Measurements from ENCODE around the gene GRID2.
"Not testable (repeated sequence)": the region's sequence is repeated elsewhere in the genome, so short reads cannot be mapped to it uniquely, and the experiment has no call there.

Gene GRID2

GRCh38 chr4:93346840-93347239 is 1043.1 kb downstream of the GRID2 start:
- no peak for DNase-seq

DNA sequence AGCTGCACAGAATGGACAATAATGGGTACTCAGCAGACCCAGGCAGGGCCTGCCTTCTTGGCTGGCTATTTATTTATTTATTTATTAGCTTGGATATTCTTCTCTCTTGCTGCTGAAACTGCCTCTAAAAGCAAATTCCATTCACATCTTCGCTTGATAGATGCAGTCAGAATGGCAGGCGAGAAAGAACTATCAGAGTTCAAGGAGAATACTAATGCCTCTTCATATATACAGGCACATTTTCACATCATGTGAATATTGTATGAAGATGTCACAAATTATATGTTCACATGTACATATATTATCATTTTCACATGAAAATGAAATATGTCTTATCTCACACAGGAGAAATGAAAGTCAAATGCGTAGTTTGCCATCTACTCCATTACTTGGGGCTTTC is 1045.1 kb downstream of the GRID2 start:
- DNase-seq = no peak

DNA sequence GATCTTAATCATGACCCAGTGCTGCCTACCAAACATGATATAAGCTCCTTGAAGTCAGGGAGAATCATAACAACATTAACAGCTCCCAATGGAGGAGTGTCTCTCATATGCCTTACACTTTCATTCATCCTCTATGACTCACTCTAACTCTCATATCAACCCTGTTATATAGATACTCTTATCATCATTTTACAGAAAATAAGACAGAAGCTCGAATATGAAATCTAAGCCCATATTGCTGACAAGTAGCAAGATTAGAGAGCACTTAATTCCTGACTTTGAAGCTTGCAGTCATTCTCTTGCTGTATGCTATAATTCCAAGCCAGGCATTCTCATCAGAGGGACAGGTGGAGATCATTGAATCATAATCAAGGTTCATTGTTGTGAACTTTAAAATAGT is 1048.1 kb downstream of the GRID2 start:
- no peak for DNase-seq

DNA sequence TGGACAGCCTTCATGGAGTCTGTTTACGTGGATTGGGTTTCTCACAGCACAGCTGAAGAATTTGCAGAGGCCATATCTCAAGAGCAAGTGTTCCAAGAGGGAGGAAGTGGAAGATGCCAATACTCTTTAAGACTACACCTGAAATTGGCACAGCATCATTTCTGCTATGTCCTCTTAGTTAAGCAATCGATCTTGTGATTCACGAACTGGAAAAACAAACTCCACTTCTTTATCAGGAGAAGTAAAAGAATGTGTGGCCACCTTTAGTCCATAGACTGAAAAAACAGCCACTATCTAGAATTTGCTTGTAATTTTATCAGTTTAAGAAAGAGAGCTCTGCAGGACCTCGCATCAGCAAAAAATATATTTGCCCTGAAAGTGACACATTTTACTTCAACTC is 1051.6 kb downstream of the GRID2 start:
- DNase-seq = no peak

GRCh38 chr4:93359586-93359985 is 1055.8 kb downstream of the GRID2 start:
- no peak for DNase-seq

- not testable (repeated sequence) for DNase-seq
Measured at GRCh38 chr4:93366169-93366755, 1062.5 kb downstream of the GRID2 start.

DNA sequence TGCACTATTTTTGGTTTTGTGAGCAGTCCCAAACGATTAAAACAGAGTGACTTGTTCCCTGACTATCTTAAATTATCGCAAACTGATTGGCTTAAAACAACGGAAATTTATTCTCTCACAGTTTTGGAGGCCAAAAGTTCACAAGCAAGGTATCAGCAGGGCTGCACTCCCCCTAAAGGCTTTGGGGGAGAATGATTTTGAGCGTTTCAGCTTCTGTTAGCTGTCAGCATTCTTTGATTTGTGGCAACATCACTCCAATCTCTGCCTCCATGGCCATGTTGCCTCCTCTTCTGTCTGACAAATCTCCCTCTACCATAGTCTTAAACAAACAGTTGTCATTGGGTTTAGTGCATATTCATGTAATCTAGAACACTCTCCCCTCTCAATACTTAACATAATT is 1065.2 kb downstream of the GRID2 start:
- DNase-seq = no peak

- DNase-seq = no peak
Measured at GRCh38 chr4:93370256-93370655, 1066.5 kb downstream of the GRID2 start.

DNA sequence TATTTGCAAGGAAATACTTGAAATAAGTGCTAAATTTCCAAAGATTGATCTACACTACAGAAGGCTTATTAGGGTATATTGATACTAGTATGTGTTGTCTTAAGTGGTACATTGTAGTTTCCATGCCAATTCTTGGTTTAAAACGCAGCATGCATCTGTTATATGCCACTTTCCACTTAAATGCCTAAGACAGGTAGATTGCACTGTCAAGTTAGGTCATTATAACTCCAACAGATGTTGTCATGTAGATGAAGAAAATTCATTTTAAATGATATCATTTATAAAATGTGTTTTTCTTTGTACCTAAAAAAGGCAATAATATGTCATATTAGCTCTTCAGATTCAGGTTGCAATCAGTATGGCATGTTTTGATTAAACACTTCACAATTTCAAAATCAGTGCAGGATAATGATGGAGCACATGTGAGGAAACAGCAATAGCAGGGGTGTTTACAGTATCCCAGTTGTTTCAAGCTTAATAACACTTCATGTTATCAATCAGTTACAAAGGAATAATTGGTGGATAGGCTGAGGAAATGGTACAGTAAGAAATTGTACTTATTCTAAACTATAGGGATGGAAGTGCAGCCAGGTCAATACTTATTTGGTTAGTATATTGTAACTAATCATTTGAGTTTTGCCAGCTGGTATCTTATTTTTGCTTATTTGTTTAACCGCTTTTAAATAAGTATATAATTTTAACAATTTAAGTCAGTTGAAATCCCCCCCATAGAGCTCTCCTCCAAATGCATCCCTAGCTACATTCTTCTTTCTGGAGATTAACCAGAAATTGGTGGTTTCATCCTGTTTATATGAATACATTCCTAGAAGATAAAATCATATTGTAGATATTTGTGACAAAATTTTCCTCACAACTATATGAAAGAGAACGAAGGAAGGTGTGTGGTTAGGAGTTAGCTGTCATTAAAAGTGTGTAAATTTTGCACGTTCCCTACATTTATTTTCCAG is 1070.4 kb downstream of the GRID2 start:
- DNase-seq = no peak

DNA sequence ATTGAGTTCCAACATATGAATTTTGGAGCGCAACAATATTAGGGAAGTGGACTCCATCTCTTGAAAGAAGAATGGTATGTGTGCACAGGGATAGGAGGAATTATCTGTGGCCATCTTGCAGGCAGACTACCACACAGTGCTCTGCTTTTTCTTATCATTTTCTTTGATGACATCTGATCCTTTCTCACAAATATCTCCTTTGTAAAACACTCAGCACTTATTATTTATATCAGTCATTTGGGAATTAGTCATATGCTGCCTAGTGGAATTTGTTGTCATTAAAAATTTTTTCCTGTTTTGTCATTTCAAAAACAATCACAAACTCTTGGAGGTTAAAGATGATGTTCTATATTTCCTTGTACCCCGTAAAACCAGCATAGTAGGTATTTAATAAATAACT is 1080.5 kb downstream of the GRID2 start:
- DNase-seq = no peak

DNA sequence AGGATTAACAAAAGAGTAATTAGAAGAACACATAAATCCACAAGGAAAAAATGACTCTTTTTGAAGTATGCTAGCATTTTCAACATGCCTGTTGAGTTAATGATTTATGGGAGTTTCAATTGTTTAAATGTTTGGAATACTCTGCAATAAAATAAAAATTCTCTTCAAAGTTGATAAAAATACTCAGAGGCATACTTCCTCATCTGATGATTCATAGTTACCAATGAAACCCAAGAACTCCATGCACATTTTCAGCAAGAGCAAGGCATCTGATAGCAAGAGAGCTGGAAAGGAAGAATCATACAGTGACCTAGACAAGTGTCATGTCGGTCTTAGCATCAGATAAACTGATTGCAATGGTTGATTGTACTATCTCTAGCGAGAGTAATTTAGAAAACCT is 1081.1 kb downstream of the GRID2 start:
- DNase-seq = no peak

- DNase-seq = no peak
Measured at GRCh38 chr4:93394545-93395081, 1090.8 kb downstream of the GRID2 start.

- no peak for DNase-seq
Measured at GRCh38 chr4:93396272-93396671, 1092.5 kb downstream of the GRID2 start.

DNA sequence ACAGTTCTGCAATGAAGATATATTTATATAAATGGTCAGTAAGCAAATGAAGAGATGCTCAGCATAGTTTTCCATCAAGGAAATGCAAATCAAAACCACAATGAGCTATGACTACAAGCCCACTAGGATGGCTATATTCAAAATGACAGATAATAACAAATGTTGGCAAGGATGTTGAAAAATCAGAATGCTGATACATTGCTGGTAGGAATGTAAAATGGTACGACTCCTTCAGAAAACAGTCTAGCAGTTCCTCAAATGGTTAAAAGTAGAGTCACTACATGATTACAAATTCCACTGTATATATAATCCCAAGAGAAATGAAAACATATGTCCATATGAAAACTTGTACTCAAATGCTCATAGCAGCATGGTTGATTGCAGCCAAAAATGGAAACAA is 1099.8 kb downstream of the GRID2 start:
- DNase-seq = no peak

DNA sequence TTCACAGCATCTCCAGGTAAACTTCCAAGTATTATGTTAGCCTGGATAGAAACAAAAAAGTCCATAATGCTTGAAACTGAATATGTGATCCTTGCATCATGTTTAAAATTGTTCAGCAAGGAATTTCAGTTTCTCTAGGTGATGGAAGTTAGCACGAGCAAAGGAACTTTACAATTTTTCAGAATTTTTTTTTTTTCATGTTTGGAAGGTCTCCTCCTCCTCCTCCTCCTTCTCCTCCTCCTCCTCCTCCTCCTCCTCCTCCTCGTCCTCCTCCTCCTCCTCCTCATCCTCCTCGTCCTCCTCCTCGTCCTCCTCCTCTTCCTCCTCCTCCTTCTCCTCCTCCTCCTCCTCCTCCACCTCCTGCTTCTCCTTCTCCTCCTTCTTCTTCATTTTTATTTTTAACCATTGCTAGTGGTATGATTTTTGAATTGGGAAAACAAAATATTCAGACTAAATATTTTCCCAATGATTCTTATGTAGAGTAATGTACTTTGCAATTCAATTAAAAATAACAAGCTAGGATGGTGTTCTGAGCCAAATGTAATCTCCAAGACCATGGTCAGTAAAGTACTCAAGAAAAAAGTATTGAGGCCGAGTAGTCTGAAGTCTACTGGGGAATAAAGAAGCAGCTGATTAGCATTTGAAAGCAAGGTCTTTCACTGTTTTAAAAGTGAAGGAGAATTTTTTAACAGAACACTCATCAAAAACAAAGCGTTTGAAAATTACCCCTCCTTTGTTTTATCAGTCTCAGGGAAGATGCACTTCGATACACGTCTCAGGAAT is 1103.9 kb downstream of the GRID2 start:
- no peak for DNase-seq

DNA sequence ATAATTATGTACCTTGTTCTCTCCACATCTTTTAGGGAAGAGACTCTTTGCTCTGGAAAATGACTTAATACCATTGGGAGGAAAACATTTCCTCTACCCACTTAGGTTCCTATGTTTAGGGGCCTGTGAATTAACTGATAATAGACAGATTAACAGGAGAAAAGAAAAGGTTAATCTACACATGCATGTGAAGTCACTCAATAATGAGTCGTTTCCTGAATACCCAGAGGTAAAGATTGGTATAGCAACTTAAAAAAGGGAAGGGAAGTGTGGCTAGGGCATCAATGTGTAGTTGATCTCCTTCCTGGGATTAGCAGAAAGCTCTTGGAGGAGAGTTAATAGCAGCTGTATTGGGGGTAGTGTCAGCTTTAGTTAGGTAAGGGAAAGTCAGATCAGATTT is 1105.3 kb downstream of the GRID2 start:
- no peak for DNase-seq

- DNase-seq = no peak
Measured at GRCh38 chr4:93414041-93414550, 1110.3 kb downstream of the GRID2 start.

DNA sequence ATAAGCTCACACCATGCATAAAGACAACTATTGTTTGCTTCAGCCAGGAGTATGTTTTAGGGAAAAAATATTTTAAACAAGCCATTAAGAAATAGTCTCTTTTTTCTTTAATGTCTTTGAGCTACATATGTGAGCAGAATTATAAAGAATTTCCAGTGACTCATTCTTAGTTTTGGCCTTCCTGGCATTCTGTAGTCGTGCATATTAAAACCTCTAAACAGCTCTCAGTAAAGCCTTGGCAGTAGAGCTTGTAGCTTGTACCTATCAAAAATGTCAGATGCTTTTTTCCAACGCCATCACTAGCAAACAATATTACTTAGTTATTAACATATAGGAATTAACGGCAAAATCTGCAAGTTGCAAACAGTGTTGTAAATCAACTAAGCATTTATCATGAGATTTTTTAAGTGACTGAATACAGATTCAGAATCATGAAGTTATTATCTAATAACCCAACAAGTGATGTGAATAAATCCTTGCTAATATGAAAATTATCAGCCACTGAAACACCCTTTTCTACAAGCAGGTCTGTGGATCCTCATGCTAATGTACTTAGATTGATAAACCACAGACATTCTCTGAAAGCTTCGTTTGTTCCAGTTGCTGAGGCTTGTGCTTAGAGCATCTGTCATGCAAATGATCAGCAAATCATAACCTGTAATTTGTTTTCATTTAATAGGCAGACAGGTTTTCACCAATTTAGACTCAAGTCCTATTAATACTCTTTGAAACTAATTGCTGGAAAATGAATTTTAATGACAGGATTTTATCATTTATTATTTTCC is 1112.8 kb downstream of the GRID2 start:
- no peak for DNase-seq

DNA sequence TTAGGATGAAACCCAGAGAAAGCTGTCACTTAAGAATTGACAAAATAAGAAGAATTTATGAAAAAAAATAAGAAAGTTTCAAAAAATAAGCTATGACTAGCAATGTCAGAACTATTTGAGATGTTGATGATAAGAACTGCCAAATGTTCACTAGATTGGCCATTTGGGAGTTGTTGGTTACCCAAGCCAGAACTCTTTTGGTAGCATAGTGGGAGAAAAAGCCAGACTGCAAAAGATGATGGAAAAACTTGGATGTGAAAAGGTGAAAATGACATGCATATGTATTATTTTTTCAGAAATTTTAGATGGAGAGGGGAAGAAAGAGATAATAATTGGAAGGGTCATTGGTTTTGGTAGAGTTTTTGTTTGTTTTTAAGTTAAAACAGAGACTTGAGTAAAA is 1127.6 kb downstream of the GRID2 start:
- no peak for DNase-seq

GRCh38 chr4:93433840-93434239 is 1130.1 kb downstream of the GRID2 start:
- DNase-seq = no peak

GRCh38 chr4:93436000-93436626 is 1132.3 kb downstream of the GRID2 start:
- DNase-seq = no peak

DNA sequence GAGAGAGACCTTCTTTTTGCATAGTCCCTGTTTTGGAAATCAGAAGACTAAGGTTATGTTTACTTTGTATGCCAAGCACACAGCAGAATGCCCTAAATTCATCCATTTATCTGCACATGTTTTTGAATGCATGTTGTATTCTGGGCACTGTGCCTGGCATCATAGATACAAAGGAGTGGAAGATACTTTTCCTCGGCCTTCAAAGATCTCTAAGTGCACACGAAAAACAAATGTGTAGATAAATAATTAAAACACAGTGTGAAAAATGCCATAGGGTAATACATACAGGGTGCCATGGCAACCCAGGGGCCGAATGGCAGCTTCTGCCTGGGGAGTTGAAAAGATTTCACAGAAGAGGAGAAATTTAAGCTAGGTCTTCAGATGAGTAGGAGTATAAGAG is 1134.2 kb downstream of the GRID2 start:
- DNase-seq = no peak
